Liver (tissue), 9 donors: ENCODE measurements around the gene L3HYPDH. TPM values are rescaled to one million over a fixed set of nuclear protein-coding genes. Genes with fewer than 3 reads are reported as not detected.

Experiments
- DNase-seq: peaks from one replicate; pipeline ENCODE4 v3.0.0-alpha.2; 2017; ENCODE audit warnings: low spot score
- H3K27ac ChIP-seq, 2 donors: one replicate each; pipeline ENCODE4 v1.7.0; 2013; ENCODE audit warnings: inconsistent platforms in 2 of 2, low read length in 2 of 2, control low read depth in 1 of 2, low read depth in 1 of 2, mild to moderate bottlenecking in 1 of 2
- H3K27me3 ChIP-seq, 4 donors: one replicate each; pipeline versions ENCODE4 v1.6.1 to v1.7.0; 2013; ENCODE audit warnings: low read length in 3 of 4, inconsistent platforms in 1 of 4, mild to moderate bottlenecking in 1 of 4, moderate library complexity in 1 of 4; ENCODE audit not compliant: control insufficient read depth in 4 of 4, insufficient read depth in 4 of 4
- H3K36me3 ChIP-seq, 4 donors: one replicate each; pipeline versions ENCODE4 v1.6.1 to v1.7.0; 2013; ENCODE audit warnings: low read length in 3 of 4, mild to moderate bottlenecking in 3 of 4, low read depth in 1 of 4, moderate library complexity in 1 of 4; ENCODE audit not compliant: control insufficient read depth in 4 of 4, insufficient read depth in 3 of 4
- H3K4me1 ChIP-seq, 4 donors: one replicate each; pipeline versions ENCODE4 v1.6.1 to v1.7.0; 2013; ENCODE audit warnings: low read length in 3 of 4, mild to moderate bottlenecking in 3 of 4, moderate library complexity in 1 of 4; ENCODE audit not compliant: control insufficient read depth in 4 of 4, insufficient read depth in 4 of 4
- H3K4me3 ChIP-seq, 3 donors: one replicate each; pipeline versions ENCODE4 v1.6.1 to v1.7.0; 2013; ENCODE audit warnings: low read length in 3 of 3, control low read depth in 1 of 3, low read depth in 1 of 3, mild to moderate bottlenecking in 1 of 3
- H3K9ac ChIP-seq, 2 donors: one replicate each; pipeline ENCODE4 v1.7.0; 2013; ENCODE audit warnings: low read length in 2 of 2, mild to moderate bottlenecking in 2 of 2, moderate library complexity in 2 of 2, control low read depth in 1 of 2, low read depth in 1 of 2
- H3K9me3 ChIP-seq, 4 donors: one replicate each; pipeline versions ENCODE4 v1.6.1 to v1.7.0; 2013; ENCODE audit warnings: low read length in 3 of 4; ENCODE audit not compliant: control insufficient read depth in 4 of 4
- EGR1 ChIP-seq, 2 donors: IDR thresholded peaks; 2 replicates each; pipeline ENCODE4 v1.6.1; 2016 to 2018; ENCODE audit warnings: antibody characterized with exemption in 2 of 2, low read depth in 2 of 2
- GABPA ChIP-seq, 2 donors: IDR thresholded peaks in 1 of 2; conservative IDR thresholded peaks in 1 of 2; 2 replicates each; pipeline ENCODE4 v1.6.1; 2016; ENCODE audit warnings: antibody characterized with exemption in 2 of 2, mild to moderate bottlenecking in 1 of 2, moderate library complexity in 1 of 2
- HNF4A ChIP-seq, 2 donors: conservative IDR thresholded peaks; 2 replicates each; pipeline ENCODE4 v1.6.1; 2016; ENCODE audit warnings: antibody characterized with exemption in 2 of 2, mild to moderate bottlenecking in 2 of 2
- JUND ChIP-seq, 2 donors: IDR thresholded peaks; 2 replicates each; pipeline ENCODE4 v1.6.1; 2016; ENCODE audit warnings: antibody characterized with exemption in 2 of 2
- NR2F2 ChIP-seq: IDR thresholded peaks from 2 replicates; pipeline ENCODE4 v1.6.1; 2016; ENCODE audit warnings: antibody characterized with exemption
- REST ChIP-seq: IDR thresholded peaks from 2 replicates; pipeline ENCODE4 v1.6.1; 2016; ENCODE audit warnings: antibody characterized with exemption, mild to moderate bottlenecking
- RXRA ChIP-seq, 2 donors: IDR thresholded peaks; 2 replicates each; pipeline ENCODE4 v1.6.1; 2017 to 2018; ENCODE audit warnings: antibody characterized with exemption in 2 of 2, mild to moderate bottlenecking in 1 of 2
- SP1 ChIP-seq: IDR thresholded peaks from 2 replicates; pipeline ENCODE4 v1.6.1; 2018; ENCODE audit warnings: antibody characterized with exemption, mild to moderate bottlenecking
- TAF1 ChIP-seq: conservative IDR thresholded peaks from 2 replicates; pipeline ENCODE4 v1.6.1; 2016; ENCODE audit warnings: antibody characterized with exemption, mild to moderate bottlenecking
- YY1 ChIP-seq: IDR thresholded peaks from 2 replicates; pipeline ENCODE4 v1.6.1; 2016; ENCODE audit warnings: antibody characterized with exemption, mild to moderate bottlenecking
- WGBS: extraction: QIAGEN DNeasy Blood & Tissue Kit; methylation state at CpG from one replicate; pipeline ENCODE4 v1.1.7; 2013; 5-methylcytosine and 5-hydroxymethylcytosine counted together
- polyA plus RNA-seq, 2 donors: library from polyadenylated mRNA; stranded (reverse) in 1 of 2; unstranded in 1 of 2; fragments of 200-250 nt in 1 of 2; fragments of >200 nt in 1 of 2; fragmentation: Nextera tagmentation in 1 of 2; extraction: Ambion mirVana in 1 of 2; gene quantifications; one replicate each; pipeline versions ENCODE4 v1.2.1 to v1.2.3, GENCODE V29; 2013 to 2015
- total RNA-seq, 2 donors: library from RNA; depleted of rRNA; stranded (reverse); fragments of >200 nt; gene quantifications; one replicate each; pipeline ENCODE4 v1.2.3, GENCODE V29; 2014
- TF ChIP-seq, protein P1 (sequence below): fragments of 150-350 bp; IDR thresholded peaks from 2 replicates; pipeline ENCODE4 v1.5.1; 2017; ENCODE audit warnings: improper control_type of control experiment, low read depth, low read length; ENCODE audit not compliant: missing input control
- TF ChIP-seq, protein P2 (sequence below): IDR thresholded peaks from 2 replicates; pipeline ENCODE4 v1.6.1; 2016; ENCODE audit warnings: antibody characterized with exemption
- donor health status: healthy.
- donor health status: healthy.
- donor health status: healthy.
- donor health status: healthy.
- donor health status: healthy.

L3HYPDH gene
- total and polyA plus RNA-seq, 4 donors: 9.3 to 36.3 (median 28.2) TPM

GRCh38 chr14:59455411-59455810, 28.8 kb downstream of the L3HYPDH start (continued):
- TF ChIP-seq, protein P1, sequence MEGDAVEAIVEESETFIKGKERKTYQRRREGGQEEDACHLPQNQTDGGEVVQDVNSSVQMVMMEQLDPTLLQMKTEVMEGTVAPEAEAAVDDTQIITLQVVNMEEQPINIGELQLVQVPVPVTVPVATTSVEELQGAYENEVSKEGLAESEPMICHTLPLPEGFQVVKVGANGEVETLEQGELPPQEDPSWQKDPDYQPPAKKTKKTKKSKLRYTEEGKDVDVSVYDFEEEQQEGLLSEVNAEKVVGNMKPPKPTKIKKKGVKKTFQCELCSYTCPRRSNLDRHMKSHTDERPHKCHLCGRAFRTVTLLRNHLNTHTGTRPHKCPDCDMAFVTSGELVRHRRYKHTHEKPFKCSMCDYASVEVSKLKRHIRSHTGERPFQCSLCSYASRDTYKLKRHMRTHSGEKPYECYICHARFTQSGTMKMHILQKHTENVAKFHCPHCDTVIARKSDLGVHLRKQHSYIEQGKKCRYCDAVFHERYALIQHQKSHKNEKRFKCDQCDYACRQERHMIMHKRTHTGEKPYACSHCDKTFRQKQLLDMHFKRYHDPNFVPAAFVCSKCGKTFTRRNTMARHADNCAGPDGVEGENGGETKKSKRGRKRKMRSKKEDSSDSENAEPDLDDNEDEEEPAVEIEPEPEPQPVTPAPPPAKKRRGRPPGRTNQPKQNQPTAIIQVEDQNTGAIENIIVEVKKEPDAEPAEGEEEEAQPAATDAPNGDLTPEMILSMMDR: no peak

- Histone ChIP-seq H3K4me3 (no peak overlapping the region), H3K27me3 (no peaks in the 10 kb centered on the region), H3K36me3 (peaks cover 0 to 2% (median under 1%) of the 10 kb centered on the region in 4 donors), H3K4me1 (no peaks in the 10 kb centered on the region), H3K27ac (no peak overlapping the region), H3K9ac (no peak overlapping the region), H3K9me3 (no peaks in the 10 kb centered on the region)
- no peak for DNase-seq
- TF ChIP-seq REST (no peak), SP1 (no peak)
- TF ChIP-seq, protein P1: no peak
- WGBS: 82% methylated on average over 2 of the region's 2 CpGs
Observed at GRCh38 chr14:59454139-59454538, 30.1 kb downstream of the L3HYPDH start.

- no peaks in the 10 kb centered on the region for H3K4me1 ChIP-seq
- H3K9ac ChIP-seq: no peak overlapping the region
- 98% methylated on average over 1 of the region's 1 CpG for WGBS
- no peak for DNase-seq
- H3K27me3 ChIP-seq: no peaks in the 10 kb centered on the region
- no peaks in the 10 kb centered on the region for H3K9me3 ChIP-seq
- TF ChIP-seq HNF4A (conservative IDR thresholded peaks at IDR 0.05) (no peak), NR2F2 (no peak), REST (no peak), RXRA (IDR thresholded peaks at IDR 0.05) (no peak), EGR1 (IDR thresholded peaks at IDR 0.05; ENCODE audit: low read depth in 2 of 2) (no peak), SP1 (no peak), YY1 (no peak), JUND (IDR thresholded peaks at IDR 0.05) (no peak), TAF1 (no peak), GABPA (IDR thresholded peaks at IDR 0.05 in 1 of 2, conservative IDR thresholded peaks at IDR 0.05 in 1 of 2) (no peak)
- TF ChIP-seq, protein P1: no peak
- TF ChIP-seq, protein P2, sequence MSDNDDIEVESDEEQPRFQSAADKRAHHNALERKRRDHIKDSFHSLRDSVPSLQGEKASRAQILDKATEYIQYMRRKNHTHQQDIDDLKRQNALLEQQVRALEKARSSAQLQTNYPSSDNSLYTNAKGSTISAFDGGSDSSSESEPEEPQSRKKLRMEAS: no peak
- no peak overlapping the region for H3K27ac ChIP-seq
- H3K36me3 ChIP-seq: peaks cover 0 to 2% (median under 1%) of the 10 kb centered on the region in 4 donors
- H3K4me3 ChIP-seq: no peak overlapping the region
Observed at GRCh38 chr14:59451849-59452248, 32.4 kb downstream of the L3HYPDH start.
